Inferior parietal cortex (tissue), 1 donor: ENCODE results near the gene EIF2AK2.

ENCODE experiments used
- DNase-seq: peaks from one replicate; pipeline ENCODE4 v3.0.0-alpha.2; 2016; ENCODE audit errors: extremely low spot score

EIF2AK2 gene

GRCh38 chr2:37171624-37171950 lies 14.8 kb upstream of the EIF2AK2 start:
- DNase-seq = no peak

GRCh38 chr2:37168217-37168981 lies 11.6 kb upstream of the EIF2AK2 start:
- DNase-seq = peak; percentile 27

GRCh38 chr2:37167636-37168180 lies 10.9 kb upstream of the EIF2AK2 start:
- DNase-seq = no peak

- DNase-seq = no peak
These were observed 8.0 kb upstream of the EIF2AK2 start for GRCh38 chr2:37164757-37165156.

GRCh38 chr2:37156071-37156856 lies 516 bp downstream of the EIF2AK2 start:
- DNase-seq = peak; percentile 27

GRCh38 chr2:37154785-37155184 lies 2.0 kb downstream of the EIF2AK2 start:
- no peak for DNase-seq

- DNase-seq = no peak
These were observed 3.6 kb downstream of the EIF2AK2 start for GRCh38 chr2:37153224-37153623.

- no peak for DNase-seq
These were observed 7.0 kb downstream of the EIF2AK2 start for GRCh38 chr2:37149626-37150322.

GRCh38 chr2:37148325-37148724 lies 8.5 kb downstream of the EIF2AK2 start:
- DNase-seq = no peak

- no peak for DNase-seq
These were observed 10.7 kb downstream of the EIF2AK2 start for GRCh38 chr2:37146062-37146461.

GRCh38 chr2:37143974-37144373 lies 12.8 kb downstream of the EIF2AK2 start:
- DNase-seq = no peak

GRCh38 chr2:37142546-37142945 lies 14.2 kb downstream of the EIF2AK2 start:
- no peak for DNase-seq

GRCh38 chr2:37132914-37133313 lies 23.9 kb downstream of the EIF2AK2 start:
- DNase-seq = no peak

GRCh38 chr2:37125416-37125815 lies 31.4 kb downstream of the EIF2AK2 start:
- DNase-seq = no peak

- DNase-seq = no peak
These were observed 37.6 kb downstream of the EIF2AK2 start for GRCh38 chr2:37119157-37119556.

GRCh38 chr2:37117566-37117965 lies 39.2 kb downstream of the EIF2AK2 start:
- no peak for DNase-seq

- no peak for DNase-seq
These were observed 44.8 kb downstream of the EIF2AK2 start for GRCh38 chr2:37111958-37112357.

GRCh38 chr2:37110306-37111212 lies 46.2 kb downstream of the EIF2AK2 start:
- DNase-seq = no peak

- no peak for DNase-seq
These were observed 47.3 kb downstream of the EIF2AK2 start for GRCh38 chr2:37109523-37109922.

GRCh38 chr2:37105150-37105549 lies 51.6 kb downstream of the EIF2AK2 start:
- no peak for DNase-seq

- no peak for DNase-seq
These were observed 52.6 kb downstream of the EIF2AK2 start for GRCh38 chr2:37104178-37104577.
